M059J (cell line): ENCODE data around the gene ANK2. TPM values are rescaled to one million over a fixed set of nuclear protein-coding genes. Genes with fewer than 3 reads are reported as not detected.
A peak's percentile ranks its signal among the peaks of the same experiment; 100 is the strongest.

Experiments used
- DNase-seq: peaks from one replicate; pipeline ENCODE4 v3.0.0-alpha.2; 2012; ENCODE audit warnings: low read depth
- total RNA-seq: library from RNA; depleted of rRNA; stranded (reverse); fragments of >200 nt; shearing (Covaris generic); gene quantifications from 2 replicates; pipeline ENCODE4 v1.2.3, GENCODE V29; 2014

ANK2 gene
- total RNA-seq, 1 experiment from 2014 or later: 0.27 TPM

DNA sequence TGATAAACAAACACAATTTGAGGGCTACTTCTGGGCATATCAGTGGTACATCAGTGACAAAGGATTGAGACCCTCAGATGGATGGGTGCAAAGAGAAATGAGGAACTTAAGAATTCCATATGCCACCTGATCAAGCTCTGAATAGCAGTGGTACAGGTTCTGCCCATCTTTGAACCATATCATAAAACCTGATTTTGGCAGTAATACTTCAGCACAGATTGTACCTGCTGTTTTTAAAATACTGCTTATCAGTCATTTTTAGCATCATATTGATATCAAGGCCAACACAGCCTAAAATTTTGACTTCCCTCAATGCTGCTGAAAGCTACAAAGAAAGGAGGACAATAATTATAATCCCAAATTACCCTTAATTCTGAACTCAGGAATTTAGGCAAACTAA lies 41.5 kb downstream of the ANK2 start:
- no peak for DNase-seq

- DNase-seq: no peak
These were observed 44.9 kb downstream of the ANK2 start for GRCh38 chr4:113094331-113094730.

- DNase-seq: peak; percentile 6
These were observed 45.3 kb downstream of the ANK2 start for GRCh38 chr4:113094802-113095201.

GRCh38 chr4:113101669-113102068 lies 52.2 kb downstream of the ANK2 start:
- no peak for DNase-seq

GRCh38 chr4:113103556-113103955 lies 54.1 kb downstream of the ANK2 start:
- no peak for DNase-seq

DNA sequence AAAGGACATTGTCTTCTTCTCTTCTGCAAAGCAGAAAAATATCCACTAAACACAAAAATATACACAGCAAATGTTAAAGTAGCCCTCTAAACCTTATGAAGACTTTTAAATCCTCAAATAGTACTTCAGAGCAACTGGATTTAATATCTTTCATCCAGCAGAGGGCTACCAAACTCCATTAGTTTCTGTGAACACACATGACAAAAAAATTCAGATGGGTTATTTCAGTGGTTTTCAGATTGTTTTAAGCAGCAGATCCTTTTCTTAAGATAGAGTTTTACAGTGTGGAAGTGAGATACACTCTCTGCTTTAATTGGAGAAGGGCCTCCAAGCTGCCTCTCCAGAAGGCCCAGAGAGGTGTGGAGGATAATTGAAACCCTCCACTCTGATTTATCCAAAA lies 56.7 kb downstream of the ANK2 start:
- peak; percentile 30 for DNase-seq

DNA sequence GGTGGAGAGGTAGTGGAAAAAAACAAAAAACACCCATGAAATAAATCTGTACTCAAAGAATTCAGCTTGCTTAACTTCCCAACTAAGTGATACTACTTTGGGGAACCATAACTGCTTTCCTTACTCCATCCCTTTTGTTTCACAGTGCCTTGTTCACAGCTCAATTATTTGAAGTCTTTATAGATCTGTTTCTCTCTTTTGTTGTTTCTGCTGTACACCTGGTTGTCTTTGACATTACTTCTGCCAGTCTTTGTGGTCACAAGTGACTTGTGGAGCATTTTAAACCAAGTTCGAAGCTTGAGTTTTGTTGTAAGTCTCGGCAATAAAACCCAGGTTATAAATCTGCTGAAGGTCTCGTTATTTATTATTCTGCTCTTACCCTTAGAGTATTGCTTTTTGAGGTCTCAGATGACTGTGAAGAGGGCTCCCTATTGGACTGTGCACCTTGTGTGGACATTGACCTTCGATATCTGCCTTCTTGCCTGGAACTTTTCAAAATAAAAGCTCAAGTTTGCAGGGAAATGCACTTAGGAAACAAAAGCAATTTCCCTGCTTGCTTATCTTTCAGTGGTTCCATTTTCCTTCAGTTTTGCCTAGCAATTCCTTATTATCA lies 59.8 kb downstream of the ANK2 start:
- DNase-seq: no peak

- DNase-seq: no peak
These were observed 63.0 kb downstream of the ANK2 start for GRCh38 chr4:113112338-113112978.

DNA sequence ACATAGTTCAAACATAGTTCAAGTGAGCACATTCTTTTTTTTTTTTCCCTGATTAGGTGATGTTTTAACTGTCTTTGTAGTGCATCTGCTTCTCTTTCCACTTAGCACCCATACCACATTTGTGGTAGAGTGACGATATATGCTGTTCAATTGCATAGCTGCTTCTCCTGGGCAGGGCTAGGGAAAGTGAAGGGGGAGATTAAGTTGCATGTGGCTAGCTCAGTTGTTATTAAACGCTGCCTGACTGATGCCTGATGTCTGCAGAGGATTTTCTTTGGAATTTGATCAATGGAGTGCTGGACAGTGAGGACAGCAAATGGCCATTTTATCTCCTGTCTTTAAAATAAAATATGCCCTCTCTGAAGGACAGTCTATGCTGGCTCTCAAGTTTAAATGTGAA lies 63.7 kb downstream of the ANK2 start:
- no peak for DNase-seq

- DNase-seq: no peak
These were observed 65.4 kb downstream of the ANK2 start for GRCh38 chr4:113114884-113115283.

DNA sequence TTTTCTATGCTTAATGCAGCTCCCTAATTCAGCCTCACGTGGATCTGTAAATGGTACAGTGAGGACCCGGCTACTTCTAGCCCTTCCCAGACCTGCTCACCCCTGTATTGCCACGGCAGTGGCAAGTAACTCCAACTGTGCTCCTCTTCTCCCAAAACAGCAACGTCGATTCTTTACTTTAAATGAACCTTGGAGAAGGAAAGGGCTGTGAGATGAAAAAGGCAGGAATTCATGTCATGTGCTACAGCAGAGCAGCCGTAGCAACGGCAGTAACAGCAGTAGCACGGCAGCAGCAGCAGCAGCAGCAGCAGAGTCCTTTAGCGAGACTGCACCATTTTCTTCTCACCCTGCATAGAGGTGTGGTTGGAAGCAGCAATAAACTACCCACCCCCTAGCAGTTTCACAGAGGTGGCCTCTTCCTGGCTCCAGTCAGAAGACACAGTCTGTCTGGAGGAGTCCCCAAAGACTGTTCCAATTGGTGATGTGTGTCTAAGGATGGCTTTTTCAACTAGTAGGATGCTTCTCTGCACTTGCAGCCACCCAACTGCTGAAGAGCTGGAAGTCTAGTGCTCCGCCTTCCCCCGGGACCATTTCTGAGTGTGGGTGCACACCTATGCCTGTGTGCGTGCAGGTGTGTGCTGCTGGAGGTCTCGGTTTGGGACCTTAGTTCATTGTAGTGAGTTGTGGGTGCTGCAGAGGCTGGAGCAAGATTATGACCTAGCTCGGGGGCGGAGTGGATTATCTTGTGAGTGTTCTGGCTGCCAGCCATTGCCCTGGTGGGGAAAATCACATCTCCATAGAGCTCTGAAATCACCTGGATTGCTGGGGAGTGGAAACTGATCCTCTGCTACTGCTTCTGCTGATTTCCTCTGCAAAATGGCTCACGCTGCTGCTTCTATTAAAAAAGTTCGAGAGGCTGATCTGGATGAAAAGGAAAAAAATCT lies 67.2 kb downstream of the ANK2 start:
- no peak for DNase-seq

- DNase-seq: no peak
These were observed 67.9 kb downstream of the ANK2 start for GRCh38 chr4:113117358-113117702.

DNA sequence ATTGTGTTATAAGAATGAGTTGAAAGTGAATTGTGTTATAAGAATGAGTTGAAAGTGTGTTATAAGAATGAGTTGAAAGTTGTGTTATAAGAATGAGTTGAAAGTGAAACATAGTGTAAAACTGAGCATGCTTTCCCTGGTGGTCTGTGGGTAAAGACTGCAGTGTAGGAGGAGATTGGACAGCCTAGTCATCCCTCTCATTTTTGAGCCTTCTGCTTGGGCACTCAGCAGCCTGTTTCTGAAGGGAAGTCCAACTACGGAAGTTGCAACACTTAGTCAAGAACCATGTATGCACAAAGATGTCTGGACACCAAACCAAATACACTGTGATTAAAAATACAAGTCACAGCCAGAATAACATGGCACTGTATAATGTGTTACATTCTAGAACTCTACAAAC lies 72.6 kb downstream of the ANK2 start:
- DNase-seq: no peak

GRCh38 chr4:113125418-113125817 lies 76.0 kb downstream of the ANK2 start:
- DNase-seq: no peak

- no peak for DNase-seq
These were observed 81.7 kb downstream of the ANK2 start for GRCh38 chr4:113131136-113131535.

- no peak for DNase-seq
These were observed 82.2 kb downstream of the ANK2 start for GRCh38 chr4:113131621-113132020.

GRCh38 chr4:113141901-113142346 lies 92.5 kb downstream of the ANK2 start:
- peak; percentile 68 for DNase-seq

- DNase-seq: no peak
These were observed 92.9 kb downstream of the ANK2 start for GRCh38 chr4:113142351-113142750.

DNA sequence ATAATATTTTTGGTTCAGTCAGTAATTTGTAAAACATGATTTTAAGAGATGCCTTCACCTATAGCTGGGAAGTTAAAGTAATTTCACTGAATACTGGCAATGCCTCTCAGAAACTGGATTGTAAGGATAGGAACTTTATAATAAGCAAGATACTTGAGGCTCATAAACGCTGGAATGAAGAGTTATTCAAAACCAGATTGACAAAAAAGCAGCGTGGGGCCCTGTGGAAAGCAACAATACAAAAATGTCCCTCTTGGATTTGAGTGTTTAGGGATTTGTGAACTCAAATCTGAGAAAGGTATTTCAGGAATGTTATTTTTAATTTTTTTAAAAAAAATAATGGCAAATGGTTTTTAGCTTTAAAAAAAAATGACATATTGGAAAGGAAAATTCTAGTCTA lies 94.6 kb downstream of the ANK2 start:
- DNase-seq: no peak

- no peak for DNase-seq
These were observed 95.7 kb downstream of the ANK2 start for GRCh38 chr4:113145147-113145518.

- DNase-seq: no peak
These were observed 96.3 kb downstream of the ANK2 start for GRCh38 chr4:113145519-113146291.

DNA sequence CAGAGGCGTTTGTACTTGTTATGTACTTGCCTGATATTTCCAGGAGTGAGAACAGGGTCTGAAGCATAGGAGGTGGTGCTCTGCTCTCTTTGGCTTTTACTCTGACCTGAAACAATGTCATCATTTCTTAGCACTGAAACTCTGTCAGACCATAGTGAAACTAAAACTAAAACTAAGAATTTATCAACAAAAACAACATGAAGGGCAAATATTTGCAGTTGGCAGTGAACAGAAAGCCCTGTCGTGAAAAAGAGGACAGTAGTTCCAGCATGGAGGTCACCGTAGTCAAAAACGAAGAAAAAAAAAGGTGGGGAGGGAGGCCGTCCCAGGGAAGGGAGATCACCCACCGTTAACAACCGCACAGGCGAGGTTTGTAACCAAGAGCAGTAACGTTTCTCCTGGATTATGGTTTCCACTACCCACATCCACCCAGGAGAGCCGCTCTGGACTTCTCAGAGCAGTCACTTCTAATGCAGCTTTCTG lies 97.5 kb downstream of the ANK2 start:
- no peak for DNase-seq
